ENCODE measurements around the gene RSPH10B.
"Not testable (repeated sequence)": the region's sequence is repeated elsewhere in the genome, so short reads cannot be mapped to it uniquely, and the experiment has no call there.

Gene RSPH10B

GRCh38 chr7:5903002-5903401 is 67.5 kb downstream of the RSPH10B start:
- H3K9me3 Mint-ChIP-seq; ATAC-seq (replicated peaks); H3K4me3 Mint-ChIP-seq; H3K4me1 Mint-ChIP-seq (ENCODE audit: low read depth in 2 of 2); H3K27ac Mint-ChIP-seq; DNase-seq; H3K27me3 Mint-ChIP-seq: not testable (repeated sequence)
- H3K36me3 Mint-ChIP-seq (ENCODE audit: insufficient read depth) = peaks cover 49% of the 10 kb centered on the region

DNA sequence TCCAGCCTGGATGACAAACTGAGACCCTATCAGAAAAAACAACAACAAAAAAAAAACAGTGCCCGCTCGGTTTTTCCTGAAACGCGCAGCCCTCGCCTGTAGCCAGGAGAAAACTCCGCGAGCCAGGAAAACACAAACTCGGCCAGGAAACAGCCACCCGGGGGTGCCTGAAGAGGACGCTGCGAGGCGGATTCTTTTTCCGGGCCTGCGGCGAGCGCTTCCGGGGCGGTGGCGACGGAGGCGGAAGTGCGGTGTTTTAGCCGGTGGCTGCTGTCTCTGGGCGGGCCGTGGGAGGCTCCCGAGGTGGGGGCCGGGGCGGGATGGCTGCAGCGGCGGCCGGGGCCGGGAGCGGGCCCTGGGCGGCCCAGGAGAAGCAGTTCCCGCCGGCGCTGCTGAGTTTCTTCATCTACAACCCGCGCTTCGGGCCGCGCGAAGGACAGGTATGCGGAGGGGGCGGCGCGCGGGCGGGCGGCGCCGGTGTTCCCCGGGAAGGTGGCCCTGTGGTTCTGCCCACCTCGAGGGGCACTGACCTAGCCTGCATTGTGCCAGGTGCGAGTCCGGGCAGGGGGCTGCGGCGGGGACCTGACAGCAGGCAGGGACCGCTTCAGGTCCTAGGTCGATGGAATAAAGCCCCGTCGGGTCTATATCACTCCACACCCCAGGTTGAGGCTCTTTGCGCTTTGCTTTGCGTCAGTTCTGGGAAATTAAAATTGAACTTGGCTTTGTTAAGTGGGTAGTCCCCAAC is 71.8 kb downstream of the RSPH10B start, which contains the start of gene CCZ1:
Gene CCZ1, plus strand, starts transcription at position 254 of the 745 bp plus-strand sequence. Its CDS starts 67 bp downstream, at position 321.
- not testable (repeated sequence) for H3K9me3 Mint-ChIP-seq; H3K27me3 Mint-ChIP-seq; H3K4me1 Mint-ChIP-seq (ENCODE audit: low read depth in 2 of 2)
- Mint-ChIP-seq H3K36me3 (ENCODE audit: insufficient read depth) (peaks cover 22% of the 10 kb centered on the region), H3K4me3 (peak within 1 kb of the TSS; percentile 73 to 75), H3K27ac (peak within 1 kb of the TSS in 1 of 2 donors; percentile 75)
- ATAC-seq (replicated peaks) = peak; percentile 95
- peak; percentile 59 to 70 (median 62) for DNase-seq

GRCh38 chr7:5897369-5897919 is 73.0 kb downstream of the RSPH10B start:
- not testable (repeated sequence) for H3K9me3 Mint-ChIP-seq; ATAC-seq (replicated peaks); H3K27me3 Mint-ChIP-seq; DNase-seq; H3K4me1 Mint-ChIP-seq (ENCODE audit: low read depth in 2 of 2)
- Mint-ChIP-seq H3K27ac (peak overlapping the region in 1 of 2 donors; percentile 75), H3K4me3 (peak overlapping the region; percentile 55 to 75), H3K36me3 (ENCODE audit: insufficient read depth) (peaks cover 13% of the 10 kb centered on the region)

DNA sequence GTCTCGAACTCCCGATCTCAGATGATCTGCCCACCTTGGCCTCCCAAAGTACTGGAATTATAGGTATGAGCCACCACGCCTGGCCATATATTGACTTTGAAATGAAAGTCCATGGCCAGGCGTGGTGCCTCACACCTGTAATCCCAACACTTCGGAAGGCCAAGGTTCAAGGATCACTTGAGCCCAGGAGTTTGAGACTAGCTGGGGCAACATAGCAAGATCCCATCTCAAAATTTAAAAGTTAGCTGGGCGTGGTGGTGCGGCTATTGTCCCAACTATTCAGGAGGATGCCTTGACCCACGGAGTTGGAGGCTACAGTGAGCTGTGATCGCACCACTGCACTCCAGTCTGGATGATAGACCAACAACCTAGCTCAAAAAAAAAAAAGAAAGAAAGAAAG is 78.0 kb downstream of the RSPH10B start:
- no peak overlapping the region for H3K27ac Mint-ChIP-seq
- H3K4me3 Mint-ChIP-seq = no peak overlapping the region
- no peaks in the 10 kb centered on the region for H3K4me1 Mint-ChIP-seq (ENCODE audit: low read depth in 2 of 2)
- H3K36me3 Mint-ChIP-seq (ENCODE audit: insufficient read depth) = peaks cover 4% of the 10 kb centered on the region
- DNase-seq (no peak), ATAC-seq (replicated peaks) (no peak)
- no peaks in the 10 kb centered on the region for H3K9me3 Mint-ChIP-seq
- no peaks in the 10 kb centered on the region for H3K27me3 Mint-ChIP-seq

GRCh38 chr7:5890244-5890643 is 80.2 kb downstream of the RSPH10B start:
- not testable (repeated sequence) for H3K27me3 Mint-ChIP-seq; H3K36me3 Mint-ChIP-seq (ENCODE audit: insufficient read depth); DNase-seq; H3K9me3 Mint-ChIP-seq; H3K4me1 Mint-ChIP-seq (ENCODE audit: low read depth in 2 of 2); H3K4me3 Mint-ChIP-seq; H3K27ac Mint-ChIP-seq; ATAC-seq (replicated peaks)

DNA sequence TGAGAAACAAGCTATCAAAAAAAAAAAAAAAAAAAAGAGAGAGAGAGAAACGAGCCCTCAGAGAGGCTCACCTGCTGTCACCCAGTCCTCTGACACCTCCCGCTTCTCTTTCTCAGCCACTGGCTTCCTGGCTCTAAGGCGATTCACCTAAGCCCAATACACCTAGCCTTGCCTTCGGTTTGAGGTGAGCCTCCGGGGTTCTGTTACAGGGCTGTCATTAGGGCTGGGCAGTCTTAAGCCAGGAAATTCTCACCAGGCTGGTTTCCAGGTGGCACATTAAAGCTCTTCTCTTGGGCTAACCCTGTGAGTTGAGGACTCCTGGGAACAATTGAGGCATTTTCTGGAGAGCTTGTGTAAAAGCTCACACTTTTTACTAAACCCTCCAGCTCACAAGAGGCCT is 82.5 kb downstream of the RSPH10B start:
- not testable (repeated sequence) for H3K4me1 Mint-ChIP-seq (ENCODE audit: low read depth in 2 of 2); DNase-seq; ATAC-seq (replicated peaks); H3K36me3 Mint-ChIP-seq (ENCODE audit: insufficient read depth); H3K27me3 Mint-ChIP-seq; H3K4me3 Mint-ChIP-seq; H3K9me3 Mint-ChIP-seq; H3K27ac Mint-ChIP-seq

DNA sequence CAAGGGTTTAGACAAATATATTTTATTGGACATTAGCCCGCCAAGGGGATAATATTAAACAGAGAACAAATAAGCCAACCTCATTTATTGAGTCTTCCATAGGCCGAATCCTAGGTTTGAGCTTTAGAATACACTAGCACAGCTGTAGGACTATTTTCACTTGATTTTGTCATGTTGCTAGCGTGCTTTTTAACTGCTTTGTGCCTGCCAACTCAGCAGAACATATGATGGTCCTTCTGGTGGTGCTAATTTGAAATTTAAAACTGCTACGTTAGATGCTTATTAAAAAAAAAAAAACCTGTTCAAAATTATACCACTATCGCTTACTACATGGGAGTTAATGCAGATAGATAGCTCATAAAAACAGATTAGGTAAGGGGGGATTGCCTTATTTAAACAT is 86.1 kb downstream of the RSPH10B start:
- not testable (repeated sequence) for ATAC-seq (replicated peaks); H3K4me3 Mint-ChIP-seq; H3K27ac Mint-ChIP-seq; DNase-seq; H3K9me3 Mint-ChIP-seq; H3K27me3 Mint-ChIP-seq; H3K36me3 Mint-ChIP-seq (ENCODE audit: insufficient read depth); H3K4me1 Mint-ChIP-seq (ENCODE audit: low read depth in 2 of 2)

DNA sequence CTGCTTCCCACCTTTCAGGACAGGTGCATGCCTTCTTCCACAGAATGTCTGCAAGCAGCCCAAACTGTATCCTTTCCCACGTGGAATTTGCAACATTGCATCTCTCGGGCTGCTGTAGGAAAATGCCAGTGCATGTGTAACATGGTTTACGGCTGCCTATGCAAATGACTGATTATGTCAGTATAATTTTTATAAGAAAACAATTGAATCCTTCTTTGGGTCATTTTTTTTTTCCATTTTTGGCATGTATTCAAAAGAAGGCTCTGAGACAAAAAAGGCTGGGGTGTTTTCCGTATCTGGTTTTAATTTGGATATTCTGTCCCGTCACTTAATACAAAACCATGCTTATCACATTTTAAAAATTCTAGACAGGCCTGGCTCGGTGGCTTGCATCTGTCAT is 90.4 kb downstream of the RSPH10B start:
- not testable (repeated sequence) for H3K27ac Mint-ChIP-seq; H3K27me3 Mint-ChIP-seq; DNase-seq; H3K9me3 Mint-ChIP-seq; H3K36me3 Mint-ChIP-seq (ENCODE audit: insufficient read depth); H3K4me1 Mint-ChIP-seq (ENCODE audit: low read depth in 2 of 2); ATAC-seq (replicated peaks); H3K4me3 Mint-ChIP-seq

- not testable (repeated sequence) for H3K27ac Mint-ChIP-seq
Measured at GRCh38 chr7:5879591-5879990, 90.9 kb downstream of the RSPH10B start.

More at GRCh38 chr7:5879591-5879990, 90.9 kb downstream of the RSPH10B start:
- not testable (repeated sequence) for H3K27me3 Mint-ChIP-seq; H3K36me3 Mint-ChIP-seq (ENCODE audit: insufficient read depth); H3K4me3 Mint-ChIP-seq; DNase-seq; ATAC-seq (replicated peaks); H3K9me3 Mint-ChIP-seq; H3K4me1 Mint-ChIP-seq (ENCODE audit: low read depth in 2 of 2)

Measured in effector memory CD8-positive, alpha-beta T cell (primary cell).